Kidney (tissue), 14 donors: ENCODE measurements around the gene ZNF440. TPM values are rescaled to one million over a fixed set of nuclear protein-coding genes. Genes with fewer than 3 reads are reported as not detected.

Experiments
- DNase-seq, 5 donors: peaks; one replicate each; pipeline ENCODE4 v3.0.0-alpha.2; 2013 to 2020
- FAIRE-seq: peaks from 2 replicates; lab custom pipeline; 2012; peaks lifted over from hg19 to GRCh38; lab: Jason Lieb, UNC
- H3K27ac ChIP-seq, 2 donors: one replicate each; pipeline ENCODE4 v1.7.0; 2013; ENCODE audit warnings: low read depth in 2 of 2, low read length in 2 of 2, inconsistent platforms in 1 of 2
- H3K27me3 ChIP-seq: one replicate; pipeline ENCODE4 v1.7.1; 2013; ENCODE audit warnings: low read length, inconsistent platforms; ENCODE audit not compliant: control insufficient read depth, insufficient read depth
- H3K36me3 ChIP-seq, 3 donors: one replicate each; pipeline versions ENCODE4 v1.7.0 to v1.7.1; 2013; ENCODE audit warnings: low read length in 3 of 3, control low read depth in 1 of 3, inconsistent platforms in 1 of 3; ENCODE audit not compliant: insufficient read depth in 3 of 3, control insufficient read depth in 2 of 3
- H3K4me1 ChIP-seq, 3 donors: one replicate each; pipeline versions ENCODE4 v1.7.0 to v1.7.1; 2013; ENCODE audit warnings: low read length in 3 of 3, inconsistent platforms in 1 of 3, low read depth in 1 of 3; ENCODE audit not compliant: control insufficient read depth in 2 of 3, insufficient read depth in 2 of 3
- H3K4me3 ChIP-seq, 3 donors: one replicate each; pipeline versions ENCODE4 v1.7.0 to v1.8.1; 2013; ENCODE audit warnings: low read length in 3 of 3, control low read depth in 1 of 3, inconsistent platforms in 1 of 3
- H3K9ac ChIP-seq, 3 donors: one replicate each; pipeline versions ENCODE4 v1.7.0 to v1.7.1; 2013; ENCODE audit warnings: low read length in 3 of 3, control low read depth in 1 of 3, inconsistent platforms in 1 of 3
- H3K9me3 ChIP-seq, 3 donors: one replicate each; pipeline versions ENCODE4 v1.7.0 to v1.7.1; 2013; ENCODE audit warnings: low read length in 3 of 3, control low read depth in 1 of 3, inconsistent platforms in 1 of 3; ENCODE audit not compliant: control insufficient read depth in 2 of 3, insufficient read depth in 1 of 3
- CTCF ChIP-seq: IDR thresholded peaks from 3 replicates; pipeline ENCODE4 v1.5.1; 2012; ENCODE audit warnings: mild to moderate bottlenecking, moderate library complexity, borderline replicate concordance; ENCODE audit not compliant: insufficient read depth; ENCODE audit errors: extremely low read depth
- intact Hi-C: fragments of 100-400 bp; cut with DNase I; formaldehyde crosslinking; loops from one replicate; pipeline ENCODE4 v1.11.1; 2022
- polyA plus RNA-seq: library from polyadenylated mRNA; stranded (reverse); fragments of 350-450 nt; fragmentation: Illumina TruSeq; extraction: RNeasy Lipid Tissue Mini Kit (QIAGEN cat#74804); gene quantifications from one replicate; pipeline ENCODE4 v1.2.3, GENCODE V29; 2014; ENCODE audit warnings: low read depth, low replicate concordance; ENCODE audit not compliant: insufficient read depth
- total RNA-seq: library from RNA; stranded (reverse); fragmentation: NEBNext Ultra II Directional; extraction: Animal tissue kit (Norgen Biotek cat#: 25700); gene quantifications from one replicate; pipeline ENCODE4 v1.2.1, GENCODE V29; 2021
- donor health status: control.
- donor health status: control.
- donor health status: control.
- donor health status: control.
- donor health status: control.
- donor health status: DM: yes; HTN: yes; CAD: no.
- donor health status: Normal renal cell carcinoma (clear cell type).

The ZNF440 gene
- total and polyA plus RNA-seq, 2 donors from 2014 or later, result 3.0 to 21.0 TPM

GRCh38 chr19:11868188-11868587 lies 54.1 kb downstream of the ZNF440 start:
- Histone ChIP-seq H3K36me3 (peaks cover 18 to 27% (median 18%) of the 10 kb centered on the region in 3 donors), H3K27ac (no peak overlapping the region), H3K9me3 (peaks cover 22 to 36% (median 29%) of the 10 kb centered on the region in 3 donors), H3K4me1 (no peaks in the 10 kb centered on the region), H3K4me3 (no peak overlapping the region), H3K27me3 (no peaks in the 10 kb centered on the region), H3K9ac (no peak overlapping the region)
- no peak for TF ChIP-seq CTCF
- no peak for DNase-seq
- intact Hi-C loops, result no loop called here
- no peak for FAIRE-seq

GRCh38 chr19:11872624-11873023 lies 58.6 kb downstream of the ZNF440 start:
- Histone ChIP-seq H3K27me3 (no peaks in the 10 kb centered on the region), H3K4me1 (no peaks in the 10 kb centered on the region), H3K9ac (no peak overlapping the region), H3K4me3 (no peak overlapping the region), H3K27ac (no peak overlapping the region), H3K36me3 (peaks cover 10 to 14% (median 13%) of the 10 kb centered on the region in 3 donors), H3K9me3 (peaks cover 19 to 25% (median 20%) of the 10 kb centered on the region in 3 donors)
- intact Hi-C loops, result no loop called here
- DNase-seq (no peak), FAIRE-seq (no peak)
- no peak for TF ChIP-seq CTCF

GRCh38 chr19:11873762-11874161 lies 59.7 kb downstream of the ZNF440 start:
- Histone ChIP-seq H3K27ac (no peak overlapping the region), H3K9me3 (peaks cover 9 to 14% (median 10%) of the 10 kb centered on the region in 3 donors), H3K4me1 (no peaks in the 10 kb centered on the region), H3K36me3 (peaks cover 1 to 4% (median 2%) of the 10 kb centered on the region in 3 donors), H3K4me3 (no peak overlapping the region), H3K27me3 (no peaks in the 10 kb centered on the region), H3K9ac (no peak overlapping the region)
- DNase-seq, result no peak
- TF ChIP-seq CTCF, result no peak
- intact Hi-C loops, result no loop called here
- FAIRE-seq, result no peak
